Activated CD4-positive, CD25-positive, alpha-beta regulatory T cell (primary cell): ENCODE results near the gene ACAT1.
"Not testable (repeated sequence)": the region's sequence is repeated elsewhere in the genome, so short reads cannot be mapped to it uniquely, and the experiment has no call there.

ENCODE experiments used
- DNase-seq, 4 experiments: peaks; one replicate each; lab custom pipeline; 2025; lab: John Stamatoyannopoulos, UW

Gene ACAT1

GRCh38 chr11:108121274-108122155, at the start of gene ACAT1:
Gene ACAT1, plus strand, starts transcription at chr11:108121567. Its CDS starts 40 bp downstream, at chr11:108121607.
- peak; percentile 91 to 94 (median 93) for DNase-seq

GRCh38 chr11:108084811-108085210, 36.6 kb upstream of the ACAT1 start:
- DNase-seq = no peak

GRCh38 chr11:108085672-108086071, 35.7 kb upstream of the ACAT1 start:
- no peak for DNase-seq

- no peak for DNase-seq
Measured at GRCh38 chr11:108092134-108092533, 29.2 kb upstream of the ACAT1 start.

- no peak for DNase-seq
Measured at GRCh38 chr11:108093128-108093904, 28.1 kb upstream of the ACAT1 start.

GRCh38 chr11:108097179-108097578, 24.2 kb upstream of the ACAT1 start:
- DNase-seq = no peak

- DNase-seq = no peak
Measured at GRCh38 chr11:108101090-108101775, 20.1 kb upstream of the ACAT1 start.

- DNase-seq = no peak
Measured at GRCh38 chr11:108111126-108111525, 10.2 kb upstream of the ACAT1 start.

- no peak for DNase-seq
Measured at GRCh38 chr11:108112057-108112456, 9.3 kb upstream of the ACAT1 start.

- DNase-seq = no peak
Measured at GRCh38 chr11:108115500-108116140, 5.7 kb upstream of the ACAT1 start.

- no peak for DNase-seq
Measured at GRCh38 chr11:108117746-108118371, 3.5 kb upstream of the ACAT1 start.

GRCh38 chr11:108120936-108121273, 462 bp upstream of the ACAT1 start:
- not testable (repeated sequence) for DNase-seq

- no peak for DNase-seq
Measured at GRCh38 chr11:108122166-108122628, 830 bp downstream of the ACAT1 start.

GRCh38 chr11:108125096-108125495, 3.7 kb downstream of the ACAT1 start:
- no peak for DNase-seq

- DNase-seq = no peak
Measured at GRCh38 chr11:108128772-108129171, 7.4 kb downstream of the ACAT1 start.

GRCh38 chr11:108131993-108132392, 10.6 kb downstream of the ACAT1 start:
- DNase-seq = no peak

- not testable (repeated sequence) for DNase-seq
Measured at GRCh38 chr11:108132993-108133538, 11.7 kb downstream of the ACAT1 start.

GRCh38 chr11:108135845-108136544, 14.6 kb downstream of the ACAT1 start:
- DNase-seq = no peak

- no peak for DNase-seq
Measured at GRCh38 chr11:108137212-108137611, 15.8 kb downstream of the ACAT1 start.

GRCh38 chr11:108142304-108142703, 20.9 kb downstream of the ACAT1 start:
- no peak for DNase-seq
